T-helper 17 cell (primary cell): ENCODE data around the gene OCA2. TPM values are rescaled to one million over a fixed set of nuclear protein-coding genes. Genes with fewer than 3 reads are reported as not detected.

Experiments used
- ATAC-seq: fragments of 150-1000 bp; cut with Tn5 transposase; 2 replicates; pipeline ENCODE4 v1.10.0; 2021; ENCODE audit warnings: mild to moderate bottlenecking, moderate library complexity
- DNase-seq, 3 donors: peaks; one replicate each; pipeline versions ENCODE4 v3.0.0 to v3.0.0-alpha.2; 2020 to 2021
- H3K9me3 ChIP-seq: one replicate; pipeline ENCODE4 v1.7.0; 2013; ENCODE audit warnings: low read length, mild to moderate bottlenecking; ENCODE audit not compliant: control insufficient read depth, poor library complexity, severe bottlenecking
- H3K27ac Mint-ChIP-seq: one replicate; pipeline ENCODE4 v1.8.0; 2022; ENCODE audit warnings: mild to moderate bottlenecking, moderate library complexity, mixed read lengths
- H3K27me3 Mint-ChIP-seq: one replicate; pipeline ENCODE4 v1.8.0; 2022; ENCODE audit warnings: mixed read lengths
- H3K36me3 Mint-ChIP-seq: one replicate; pipeline ENCODE4 v1.8.0; 2022; ENCODE audit warnings: low read depth, mixed read lengths
- H3K4me1 Mint-ChIP-seq: one replicate; pipeline ENCODE4 v1.8.0; 2022; ENCODE audit warnings: mild to moderate bottlenecking, mixed read lengths
- H3K4me3 Mint-ChIP-seq: one replicate; pipeline ENCODE4 v1.8.0; 2022; ENCODE audit warnings: mild to moderate bottlenecking, moderate library complexity, mixed read lengths
- total RNA-seq, 4 donors: library from RNA in 2 of 4; stranded (reverse) in 2 of 4; gene quantifications; one replicate each; pipeline ENCODE4 v1.2.3 and lab custom pipeline; 2022 to 2026

Gene OCA2
- total RNA-seq, 2 donors from 2014 or later, result not detected

- Mint-ChIP-seq H3K4me1 (no peaks in the 10 kb centered on the region), H3K4me3 (no peak overlapping the region), H3K27me3 (no peaks in the 10 kb centered on the region), H3K36me3 (no peaks in the 10 kb centered on the region), H3K27ac (no peak overlapping the region)
- ATAC-seq (no peak), DNase-seq (no peak)
- H3K9me3 ChIP-seq, result no peaks in the 10 kb centered on the region
Measured at GRCh38 chr15:27845535-27846369, 253.4 kb downstream of the OCA2 start.

- H3K4me3 Mint-ChIP-seq, result no peak overlapping the region
- H3K36me3 Mint-ChIP-seq, result no peaks in the 10 kb centered on the region
- H3K27me3 Mint-ChIP-seq, result no peaks in the 10 kb centered on the region
- H3K4me1 Mint-ChIP-seq, result no peaks in the 10 kb centered on the region
- no peaks in the 10 kb centered on the region for H3K9me3 ChIP-seq
- DNase-seq (no peak), ATAC-seq (no peak)
- H3K27ac Mint-ChIP-seq, result no peak overlapping the region
Measured at GRCh38 chr15:27844018-27844666, 255.0 kb downstream of the OCA2 start.

GRCh38 chr15:27843146-27843545 is 256.0 kb downstream of the OCA2 start:
- no peaks in the 10 kb centered on the region for H3K27me3 Mint-ChIP-seq
- no peak overlapping the region for H3K27ac Mint-ChIP-seq
- H3K4me1 Mint-ChIP-seq, result no peaks in the 10 kb centered on the region
- ATAC-seq (no peak), DNase-seq (no peak)
- H3K9me3 ChIP-seq, result no peaks in the 10 kb centered on the region
- no peaks in the 10 kb centered on the region for H3K36me3 Mint-ChIP-seq
- no peak overlapping the region for H3K4me3 Mint-ChIP-seq

GRCh38 chr15:27842526-27842925 is 256.6 kb downstream of the OCA2 start:
- Mint-ChIP-seq H3K36me3 (no peaks in the 10 kb centered on the region), H3K27me3 (peaks cover under 1% of the 10 kb centered on the region), H3K4me1 (no peaks in the 10 kb centered on the region), H3K4me3 (no peak overlapping the region), H3K27ac (no peak overlapping the region)
- H3K9me3 ChIP-seq, result no peaks in the 10 kb centered on the region
- DNase-seq (no peak), ATAC-seq (no peak)

GRCh38 chr15:27835233-27835939 is 263.7 kb downstream of the OCA2 start:
- no peak for ATAC-seq
- no peaks in the 10 kb centered on the region for H3K9me3 ChIP-seq
- no peak for DNase-seq
- Mint-ChIP-seq H3K27me3 (peaks cover 6% of the 10 kb centered on the region), H3K4me3 (no peak overlapping the region), H3K4me1 (no peaks in the 10 kb centered on the region), H3K27ac (no peak overlapping the region), H3K36me3 (no peaks in the 10 kb centered on the region)

DNA sequence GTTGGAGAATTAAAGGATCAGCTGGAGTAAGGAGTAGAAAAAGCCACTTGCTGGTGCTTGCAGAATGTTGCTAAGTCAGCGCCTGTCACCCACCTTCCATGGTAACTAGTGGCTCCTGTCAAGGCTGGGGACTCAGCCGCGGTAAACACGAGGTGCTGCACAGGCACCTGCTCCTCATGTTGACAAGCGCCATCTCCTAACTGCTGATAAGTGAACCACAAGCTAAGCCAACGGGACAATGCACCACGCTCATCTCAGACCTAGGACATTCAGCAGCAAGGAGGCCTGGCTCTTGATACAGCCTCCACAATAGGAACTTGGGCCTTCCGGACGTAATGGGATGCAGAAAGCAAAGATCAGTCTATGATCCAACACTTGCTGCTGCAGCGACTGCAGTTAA is 264.4 kb downstream of the OCA2 start:
- Mint-ChIP-seq H3K4me3 (no peak overlapping the region), H3K4me1 (no peaks in the 10 kb centered on the region), H3K36me3 (no peaks in the 10 kb centered on the region), H3K27me3 (peaks cover 6% of the 10 kb centered on the region), H3K27ac (no peak overlapping the region)
- no peak for DNase-seq
- ATAC-seq, result no peak
- H3K9me3 ChIP-seq, result no peaks in the 10 kb centered on the region

DNA sequence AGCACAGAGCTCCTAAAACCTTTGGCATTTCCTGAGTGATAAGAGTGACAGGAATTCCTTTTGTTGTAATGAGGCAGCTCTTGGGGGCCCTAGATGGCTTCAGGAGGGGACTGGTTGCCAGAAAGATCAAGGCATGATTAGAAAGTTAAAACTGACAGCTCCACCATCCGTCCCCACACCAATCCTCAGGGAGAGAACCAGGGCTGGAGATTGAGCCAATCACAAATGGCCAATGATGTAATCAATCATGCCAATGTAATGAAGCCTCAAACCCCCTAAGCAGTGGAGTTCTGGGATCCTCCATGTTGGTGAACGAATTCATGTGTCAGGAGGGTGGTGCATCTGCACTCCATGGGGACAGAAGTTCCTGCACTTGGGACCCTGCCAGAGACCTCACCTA is 265.1 kb downstream of the OCA2 start:
- ATAC-seq, result no peak
- no peaks in the 10 kb centered on the region for H3K9me3 ChIP-seq
- Mint-ChIP-seq H3K27ac (no peak overlapping the region), H3K4me3 (no peak overlapping the region), H3K4me1 (no peaks in the 10 kb centered on the region), H3K27me3 (peaks cover 6% of the 10 kb centered on the region), H3K36me3 (no peaks in the 10 kb centered on the region)
- no peak for DNase-seq

GRCh38 chr15:27833178-27833577 is 265.9 kb downstream of the OCA2 start:
- Mint-ChIP-seq H3K4me1 (no peaks in the 10 kb centered on the region), H3K27me3 (peaks cover 6% of the 10 kb centered on the region), H3K27ac (no peak overlapping the region), H3K36me3 (no peaks in the 10 kb centered on the region), H3K4me3 (no peak overlapping the region)
- peaks cover 4% of the 10 kb centered on the region for H3K9me3 ChIP-seq
- DNase-seq, result no peak
- no peak for ATAC-seq

DNA sequence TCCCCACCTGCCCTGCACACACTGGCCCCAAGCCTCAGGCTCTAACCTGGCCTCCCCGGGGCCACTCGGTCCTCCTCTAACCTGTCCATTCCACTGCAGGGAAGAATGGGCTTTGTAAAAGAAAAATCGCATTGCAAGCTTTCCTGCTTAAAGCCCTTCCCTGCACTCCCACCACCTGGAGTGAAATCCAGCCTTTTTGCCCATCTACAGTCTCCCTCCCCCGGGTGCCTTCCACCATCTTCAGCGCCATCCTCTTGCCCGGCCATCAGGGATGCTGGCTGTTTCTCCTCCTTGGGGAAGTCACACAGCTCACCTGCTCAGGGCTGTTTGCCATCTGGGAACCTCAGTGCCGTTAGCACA is 266.9 kb downstream of the OCA2 start:
- DNase-seq (no peak), ATAC-seq (no peak)
- Mint-ChIP-seq H3K4me1 (no peaks in the 10 kb centered on the region), H3K36me3 (no peaks in the 10 kb centered on the region), H3K27me3 (peaks cover 2% of the 10 kb centered on the region), H3K27ac (no peak overlapping the region), H3K4me3 (no peak overlapping the region)
- peaks cover 4% of the 10 kb centered on the region for H3K9me3 ChIP-seq

- Mint-ChIP-seq H3K27me3 (no peaks in the 10 kb centered on the region), H3K27ac (no peak overlapping the region), H3K4me3 (no peak overlapping the region), H3K36me3 (no peaks in the 10 kb centered on the region), H3K4me1 (no peaks in the 10 kb centered on the region)
- ATAC-seq (no peak), DNase-seq (no peak)
- peaks cover 4% of the 10 kb centered on the region for H3K9me3 ChIP-seq
Measured at GRCh38 chr15:27831384-27832236, 267.5 kb downstream of the OCA2 start.

DNA sequence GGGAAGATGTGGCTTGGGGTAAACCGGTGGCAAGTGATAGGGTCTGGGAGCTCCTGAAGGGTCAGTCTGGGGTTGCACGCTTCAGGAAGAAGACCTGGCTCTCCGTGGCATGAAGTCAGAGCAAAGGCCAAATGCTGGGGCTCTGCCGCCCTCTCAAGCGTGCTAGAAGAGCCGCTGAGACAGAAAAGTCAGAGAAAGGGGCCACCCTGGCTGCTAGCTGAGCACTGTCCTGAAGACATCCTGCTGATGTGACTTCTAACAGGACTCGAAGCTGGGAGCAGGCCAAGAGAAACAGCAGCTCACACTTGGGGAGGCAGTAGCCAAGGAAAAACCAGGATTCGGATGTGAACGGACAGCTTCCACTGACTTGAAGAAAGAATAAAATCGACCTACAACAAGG is 270.4 kb downstream of the OCA2 start:
- Mint-ChIP-seq H3K36me3 (no peaks in the 10 kb centered on the region), H3K4me1 (no peaks in the 10 kb centered on the region), H3K27ac (no peak overlapping the region), H3K27me3 (no peaks in the 10 kb centered on the region), H3K4me3 (no peak overlapping the region)
- ATAC-seq (no peak), DNase-seq (no peak)
- peaks cover 4% of the 10 kb centered on the region for H3K9me3 ChIP-seq

GRCh38 chr15:27826902-27827714 is 272.0 kb downstream of the OCA2 start:
- no peaks in the 10 kb centered on the region for H3K27me3 Mint-ChIP-seq
- H3K4me1 Mint-ChIP-seq, result no peaks in the 10 kb centered on the region
- ATAC-seq (no peak), DNase-seq (no peak)
- H3K9me3 ChIP-seq, result peaks cover 4% of the 10 kb centered on the region
- H3K27ac Mint-ChIP-seq, result no peak overlapping the region
- no peak overlapping the region for H3K4me3 Mint-ChIP-seq
- H3K36me3 Mint-ChIP-seq, result no peaks in the 10 kb centered on the region
